Fibroblast of gingiva (primary cell): Measurements from ENCODE around the gene GMPPA.

Source experiments
- DNase-seq: peaks from one replicate; pipeline ENCODE4 v3.0.0-alpha.2; 2011; ENCODE audit warnings: low read depth

Gene GMPPA

DNA sequence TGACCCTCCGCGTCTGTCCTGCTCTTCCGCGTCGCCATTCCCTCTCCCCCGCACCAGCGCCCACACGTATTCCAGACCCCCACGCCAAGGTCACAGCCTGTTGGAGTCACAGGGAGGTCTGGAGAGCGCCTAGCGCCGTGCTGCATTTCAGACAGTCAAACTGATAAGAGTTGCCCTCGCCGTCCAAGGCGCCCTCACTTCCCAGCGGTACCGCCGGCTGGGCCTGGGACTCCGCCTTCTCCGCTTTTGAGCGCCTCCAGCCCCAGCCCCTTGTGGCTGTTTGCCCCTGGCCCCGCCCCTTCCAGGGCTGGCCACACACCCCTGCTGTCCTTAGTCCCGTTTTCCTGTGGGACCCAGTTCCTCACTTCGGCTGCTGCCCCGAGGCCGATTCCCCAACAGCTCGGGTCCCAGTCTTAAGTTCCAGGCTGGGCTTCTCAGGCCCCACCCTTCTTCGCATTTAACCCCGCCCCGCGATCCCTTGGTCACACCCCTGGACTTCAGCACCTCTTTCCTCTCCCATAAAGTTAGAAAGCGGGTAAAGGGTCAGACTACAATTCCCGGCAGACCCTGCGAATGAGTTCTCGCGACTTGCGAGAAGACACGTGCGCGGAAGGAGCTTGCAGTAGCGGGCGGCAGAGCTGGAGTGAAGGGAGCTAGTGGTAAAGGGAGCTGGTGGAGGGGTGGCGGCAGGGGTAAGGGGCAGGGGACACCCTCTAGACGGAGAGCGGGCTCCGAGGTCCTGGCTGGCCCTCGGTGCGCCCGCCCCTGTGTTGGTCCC, at the start of gene GMPPA:
Gene GMPPA (plus strand): TSS at position 612 of the 778 bp plus-strand sequence. CDS start 1,085 bp downstream, outside the sequence.
- DNase-seq: peak; percentile 98

DNA sequence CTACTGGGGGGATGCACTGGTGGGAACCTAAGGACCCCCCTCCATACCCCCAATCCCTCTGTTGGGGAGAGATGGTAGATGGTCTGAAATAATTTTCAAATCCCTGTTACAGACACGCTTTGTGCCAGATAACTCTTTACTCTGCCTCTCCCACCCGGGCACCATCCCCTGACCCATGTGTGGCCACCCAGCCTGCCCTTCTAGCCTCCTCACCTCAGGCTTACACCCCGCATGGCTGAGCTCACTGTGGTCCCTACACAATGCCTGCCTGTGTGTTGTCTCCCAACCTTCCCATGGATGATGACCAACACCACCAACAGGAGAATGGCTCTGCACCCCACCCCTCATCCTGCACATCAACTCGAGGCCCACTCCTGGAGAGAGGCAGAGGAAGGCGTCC, 49.1 kb upstream of the GMPPA start:
- no peak for DNase-seq

- DNase-seq: no peak
Observed at GRCh38 chr2:219451661-219452360, 46.9 kb upstream of the GMPPA start.

DNA sequence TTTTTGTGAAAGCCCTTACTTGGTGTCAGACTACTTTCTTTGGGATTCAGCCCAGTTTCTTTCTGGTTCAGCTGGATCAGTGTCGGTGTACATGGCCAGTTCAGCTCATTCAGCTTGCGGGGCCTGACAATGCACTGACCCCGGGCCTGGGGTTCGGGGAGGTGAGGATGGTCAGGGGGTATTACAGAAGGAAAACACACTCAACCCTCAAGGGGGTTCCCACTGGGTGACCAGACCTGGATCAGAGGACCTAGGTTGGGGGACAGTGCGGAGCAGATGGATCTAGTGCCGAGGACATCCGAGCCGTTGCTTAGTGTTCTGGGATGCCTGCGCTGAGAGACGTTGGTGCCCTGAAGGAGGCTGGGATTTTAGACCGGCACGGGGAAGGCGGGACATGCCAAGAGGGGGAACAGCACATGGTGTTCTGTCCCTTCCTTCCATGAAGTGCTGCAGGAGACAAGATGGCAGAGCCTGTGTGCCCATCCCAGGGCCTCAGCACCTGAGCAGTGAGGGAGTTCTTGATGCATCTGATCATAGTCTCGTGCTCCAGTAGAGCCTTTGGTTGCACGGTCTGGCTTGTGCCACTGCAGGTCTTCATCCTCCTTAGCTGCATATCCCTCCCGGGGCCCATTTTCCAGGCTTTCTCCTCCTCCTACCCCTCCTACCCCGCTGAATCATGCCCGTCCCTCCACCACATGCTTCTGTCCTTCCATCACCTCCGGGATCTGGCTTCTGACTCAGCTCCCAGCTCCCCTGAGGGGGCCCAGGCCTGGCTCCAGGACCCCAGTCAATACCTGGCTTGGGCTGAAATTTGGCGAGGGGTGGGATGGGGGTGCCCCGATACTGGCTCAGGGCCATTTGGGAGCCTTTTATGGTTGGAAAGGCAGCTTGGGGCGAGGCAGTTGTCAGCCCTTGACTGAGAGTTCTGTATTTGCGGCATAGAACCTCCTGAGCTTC, 46.1 kb upstream of the GMPPA start:
- DNase-seq: peak; percentile 70

- peak; percentile 67 for DNase-seq
Observed at GRCh38 chr2:219453671-219454590, 44.8 kb upstream of the GMPPA start.

DNA sequence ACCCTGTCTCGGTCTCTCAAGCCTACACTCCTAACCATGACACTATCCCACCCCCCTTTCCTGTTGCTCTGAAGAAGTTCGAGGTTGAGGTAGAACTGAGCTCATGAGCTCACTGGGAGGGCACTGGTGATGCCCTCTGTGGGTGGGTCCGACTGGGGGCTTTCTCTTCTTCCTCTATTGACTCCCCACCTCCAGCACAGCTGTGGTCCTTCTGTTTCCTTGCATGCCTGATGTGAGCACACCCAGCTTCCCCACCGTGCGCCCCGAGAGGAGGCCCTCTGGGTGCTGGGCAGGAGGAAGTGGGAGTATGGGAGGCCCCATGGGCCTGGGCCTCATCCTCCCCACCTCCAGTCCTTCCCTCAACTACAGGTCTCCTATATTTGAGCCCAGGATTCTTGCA, 43.1 kb upstream of the GMPPA start:
- DNase-seq: no peak

GRCh38 chr2:219457784-219458369, 40.8 kb upstream of the GMPPA start:
- DNase-seq: no peak

GRCh38 chr2:219458996-219459395, 39.7 kb upstream of the GMPPA start:
- no peak for DNase-seq

DNA sequence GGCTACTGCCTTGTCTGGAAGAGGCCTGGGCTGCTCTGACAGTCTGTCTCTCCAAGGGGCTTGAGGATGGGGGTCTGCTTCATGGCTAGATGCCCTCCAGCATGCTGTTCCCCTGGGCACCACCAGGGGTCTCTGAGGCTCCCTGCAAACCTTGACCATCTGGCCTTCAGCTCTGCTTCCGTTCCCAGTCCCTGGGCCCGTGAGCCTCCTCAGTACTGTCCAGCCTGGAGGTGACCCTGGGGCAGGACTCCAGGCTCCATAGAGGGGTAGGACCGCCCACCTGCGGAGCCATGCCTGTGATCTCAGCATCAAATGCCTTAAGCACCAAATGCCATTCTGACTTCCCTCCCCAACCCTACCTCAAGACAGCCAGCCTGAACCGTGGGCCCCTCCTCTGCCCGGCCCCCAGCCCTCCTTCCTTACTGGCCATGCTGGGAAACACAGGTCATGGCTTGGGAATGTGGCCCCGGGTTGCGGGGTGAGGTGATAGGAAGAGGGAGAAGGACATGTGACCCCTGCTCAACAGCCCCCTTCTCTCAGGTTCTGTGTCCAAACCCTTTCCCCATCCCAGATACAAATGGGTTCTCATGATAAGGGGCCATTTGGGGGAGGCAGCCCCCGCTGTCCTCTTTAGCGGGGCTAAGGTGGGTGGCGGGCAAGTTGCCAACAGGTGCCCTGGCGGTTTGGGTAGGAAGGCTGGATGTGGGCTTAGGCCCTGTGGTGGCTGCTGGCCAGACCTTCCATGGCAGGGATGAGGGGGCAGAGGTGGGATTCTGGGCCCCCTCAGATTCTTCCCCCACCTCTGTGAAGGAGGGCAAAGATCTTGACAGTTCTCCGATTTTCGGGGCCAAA, 39.0 kb upstream of the GMPPA start:
- DNase-seq: peak; percentile 37

DNA sequence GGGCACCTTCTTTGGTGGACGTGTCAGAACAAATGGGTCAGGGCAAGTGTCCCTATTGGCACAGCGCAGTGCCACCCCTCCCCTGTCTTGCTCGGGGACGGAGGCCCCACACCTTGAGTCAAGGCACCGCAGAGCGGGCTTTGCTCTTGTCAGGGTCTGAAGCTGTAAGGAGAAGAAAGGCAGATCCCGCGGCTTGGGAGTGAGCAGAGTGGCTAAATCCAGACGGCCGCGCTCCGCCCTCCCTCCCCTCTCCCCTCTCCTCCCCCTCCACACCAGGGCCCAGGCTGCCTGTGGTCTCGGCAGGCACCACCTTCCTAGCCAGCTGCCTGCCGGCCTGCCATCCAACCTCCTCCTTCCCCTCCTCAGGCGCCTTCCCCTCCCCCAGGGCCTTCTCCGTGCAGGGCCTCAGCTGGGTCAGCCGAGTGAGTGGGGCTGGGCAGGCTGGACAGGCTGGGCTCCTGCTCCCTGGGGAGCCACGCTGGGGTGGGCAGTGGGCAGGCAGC, 38.2 kb upstream of the GMPPA start:
- no peak for DNase-seq

DNA sequence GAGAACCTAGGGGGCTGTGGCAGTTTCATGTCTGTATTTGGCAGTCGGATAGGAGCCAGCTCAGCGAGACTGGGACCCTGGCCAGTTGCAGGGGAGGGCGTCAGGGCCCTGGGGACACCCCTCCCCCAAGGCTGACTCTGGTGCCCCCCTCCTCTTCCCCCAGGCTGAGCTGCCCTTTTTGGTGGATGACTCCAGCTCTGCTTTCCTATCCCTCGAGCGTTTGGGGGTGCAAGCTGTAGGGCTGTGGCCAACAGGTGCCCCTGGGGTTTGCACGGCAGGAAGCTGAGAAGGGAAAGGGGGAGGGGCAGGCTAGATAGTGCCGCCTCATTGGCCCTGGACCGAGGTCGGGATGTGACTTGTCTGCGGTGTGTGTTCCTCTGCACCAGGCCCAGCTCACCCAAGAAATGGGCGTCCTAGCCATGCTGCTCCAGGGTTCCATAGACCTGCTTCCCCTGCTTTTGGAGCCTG, 37.6 kb upstream of the GMPPA start:
- no peak for DNase-seq

- DNase-seq: no peak
Observed at GRCh38 chr2:219461669-219462068, 37.0 kb upstream of the GMPPA start.

- no peak for DNase-seq
Observed at GRCh38 chr2:219462349-219462748, 36.3 kb upstream of the GMPPA start.

- DNase-seq: no peak
Observed at GRCh38 chr2:219464286-219465032, 34.2 kb upstream of the GMPPA start.

DNA sequence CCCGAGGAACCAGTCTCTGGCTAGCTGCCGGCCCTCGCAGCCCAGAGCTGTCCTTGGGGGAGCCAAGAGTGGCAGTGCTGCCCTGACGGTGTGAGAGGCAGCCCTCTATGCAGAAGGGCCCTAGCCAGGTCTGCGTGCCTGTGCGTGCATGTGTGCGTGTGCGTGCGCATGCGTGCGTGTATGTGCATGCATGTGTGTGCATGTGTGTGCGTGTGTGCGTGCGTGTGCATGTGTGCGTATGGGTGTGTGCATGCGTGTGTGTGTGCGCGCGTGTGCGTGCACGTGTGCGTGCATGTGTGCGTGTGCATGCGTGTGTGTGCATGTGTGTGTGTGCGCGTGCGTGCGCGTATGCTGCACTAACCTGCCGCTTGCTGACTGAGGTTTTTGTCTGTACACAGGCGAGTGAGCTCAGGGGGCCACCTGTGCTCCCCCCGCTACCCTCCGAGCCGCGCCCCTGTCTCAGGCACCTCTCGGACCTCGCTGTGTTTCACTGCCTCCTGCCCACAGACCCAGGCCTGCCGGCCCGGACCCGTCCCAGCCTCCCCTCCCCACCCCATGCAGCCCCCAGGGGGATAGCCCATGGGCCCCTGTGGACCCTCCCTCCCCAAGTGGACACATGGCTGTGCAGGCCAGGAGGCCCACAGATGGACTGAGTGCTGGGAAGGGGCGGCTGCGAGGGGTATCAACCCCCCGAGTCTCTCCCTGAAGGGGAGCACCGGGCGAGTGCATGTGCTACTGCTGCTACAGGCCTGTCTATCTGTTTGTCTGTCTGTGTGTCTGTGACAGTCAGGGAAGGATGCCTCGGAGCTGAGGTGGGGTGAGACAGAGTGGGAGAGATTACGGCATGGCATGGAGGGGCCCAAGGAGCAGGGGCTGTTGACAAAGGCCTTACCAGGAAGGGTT, 32.8 kb upstream of the GMPPA start:
- no peak for DNase-seq

DNA sequence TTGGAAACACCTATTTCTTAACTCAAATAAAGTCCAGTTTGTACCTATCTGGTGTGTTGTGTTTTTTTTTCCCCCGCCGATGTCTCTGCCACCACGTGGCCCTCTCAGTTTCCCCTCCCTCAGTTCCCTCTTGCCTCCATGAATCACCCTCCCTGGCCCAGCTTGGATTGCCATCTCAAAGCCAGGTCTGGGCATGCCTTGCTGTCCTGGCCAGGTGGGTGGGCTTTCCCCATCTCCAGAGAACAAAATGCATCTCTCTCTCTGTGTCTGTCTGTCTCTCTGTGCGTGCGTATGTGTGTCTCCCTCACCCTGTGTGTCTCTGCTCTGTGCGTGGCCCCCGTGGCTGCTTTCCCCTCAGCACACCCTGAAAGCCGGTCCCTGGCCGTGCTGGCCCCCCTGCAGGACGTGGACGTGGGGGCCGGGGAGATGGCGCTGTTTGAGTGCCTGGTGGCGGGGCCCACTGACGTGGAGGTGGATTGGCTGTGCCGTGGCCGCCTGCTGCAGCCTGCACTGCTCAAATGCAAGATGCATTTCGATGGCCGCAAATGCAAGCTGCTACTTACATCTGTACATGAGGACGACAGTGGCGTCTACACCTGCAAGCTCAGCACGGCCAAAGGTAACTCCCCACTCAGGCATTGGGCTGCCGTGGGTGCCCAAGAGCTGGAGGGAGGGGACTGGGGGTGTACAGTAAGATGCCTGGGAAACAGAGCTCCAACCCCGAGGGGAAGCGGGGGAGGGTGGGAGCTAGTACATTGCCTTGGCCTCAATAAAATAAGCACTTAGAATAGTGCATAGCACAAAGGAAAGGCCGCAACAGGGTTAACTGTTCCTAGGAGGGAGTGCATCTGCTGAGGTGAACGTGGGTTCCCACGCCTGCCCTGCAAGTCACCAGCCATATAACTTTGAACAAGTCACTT, 31.6 kb upstream of the GMPPA start:
- DNase-seq: no peak

DNA sequence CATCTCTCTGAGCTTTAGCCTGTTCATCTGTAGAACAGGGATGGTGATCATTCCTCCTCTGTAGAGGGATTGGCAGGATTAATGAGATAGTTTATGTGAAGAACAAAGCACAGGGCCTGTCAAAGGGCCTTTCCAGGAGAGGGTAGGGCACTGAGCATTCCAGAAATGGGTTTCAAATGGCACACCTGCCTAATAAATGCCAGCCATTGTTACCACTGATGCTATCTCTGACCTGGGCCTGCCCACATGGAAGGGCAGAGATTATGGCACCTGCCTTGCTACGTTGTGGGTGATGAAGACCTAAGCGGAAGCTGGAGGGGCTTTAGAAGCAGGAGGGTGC, 31.0 kb upstream of the GMPPA start:
- no peak for DNase-seq
